Measurements from ENCODE around the gene DRGX. TPM values are rescaled to one million over a fixed set of nuclear protein-coding genes. Genes with fewer than 3 reads are reported as not detected.

Gene DRGX
- total RNA-seq, 4 donors from 2014 or later, result 1.2 TPM; not detected in 3

DNA sequence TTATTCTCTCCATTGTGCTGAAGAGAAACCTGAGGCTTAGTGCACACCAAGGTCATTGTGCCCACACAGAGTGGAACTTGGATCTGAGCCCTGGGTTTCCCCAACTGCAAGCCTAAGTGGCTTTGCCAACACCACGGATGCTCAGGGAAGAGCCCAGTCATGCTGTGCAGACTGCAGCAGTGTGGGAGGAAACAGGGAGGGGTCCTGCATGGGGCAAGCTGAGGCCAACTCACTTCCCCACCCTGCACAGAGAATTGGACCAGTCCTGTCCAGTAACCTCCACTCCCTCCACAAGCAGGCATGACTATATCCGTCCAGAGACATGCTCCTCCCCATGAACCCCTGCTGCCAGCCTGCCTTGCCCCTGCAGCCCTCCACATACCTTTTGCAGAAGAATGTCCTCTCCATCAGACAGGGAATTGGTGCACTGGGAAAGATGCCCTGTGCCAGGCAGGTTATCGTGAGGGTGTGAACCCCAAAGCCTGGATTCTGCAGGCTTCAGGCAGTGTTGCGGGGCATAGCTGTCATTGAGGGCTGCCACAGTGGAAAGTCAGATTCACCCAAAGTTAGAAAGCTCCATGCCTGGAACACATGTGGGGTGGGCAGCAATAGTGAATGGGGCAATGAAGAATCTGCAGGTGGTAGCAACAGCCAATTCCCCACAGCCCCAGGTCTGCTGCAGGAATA lies 44.9 kb downstream of the DRGX start:
- Histone ChIP-seq H3K4me1 (peaks cover 3% of the 10 kb centered on the region), H3K36me3 (no peaks in the 10 kb centered on the region), H3K27me3 (no peaks in the 10 kb centered on the region), H3K4me3 (no peak overlapping the region), H3K9me3 (peaks cover 7% of the 10 kb centered on the region), H3K27ac (no peak overlapping the region)
- TF ChIP-seq POLR2AphosphoS5 (IDR thresholded peaks at IDR 0.05) (no peak), EP300 (IDR thresholded peaks at IDR 0.05) (no peak), POLR2A (IDR thresholded peaks at IDR 0.05) (no peak)
- TF ChIP-seq, protein P1, sequence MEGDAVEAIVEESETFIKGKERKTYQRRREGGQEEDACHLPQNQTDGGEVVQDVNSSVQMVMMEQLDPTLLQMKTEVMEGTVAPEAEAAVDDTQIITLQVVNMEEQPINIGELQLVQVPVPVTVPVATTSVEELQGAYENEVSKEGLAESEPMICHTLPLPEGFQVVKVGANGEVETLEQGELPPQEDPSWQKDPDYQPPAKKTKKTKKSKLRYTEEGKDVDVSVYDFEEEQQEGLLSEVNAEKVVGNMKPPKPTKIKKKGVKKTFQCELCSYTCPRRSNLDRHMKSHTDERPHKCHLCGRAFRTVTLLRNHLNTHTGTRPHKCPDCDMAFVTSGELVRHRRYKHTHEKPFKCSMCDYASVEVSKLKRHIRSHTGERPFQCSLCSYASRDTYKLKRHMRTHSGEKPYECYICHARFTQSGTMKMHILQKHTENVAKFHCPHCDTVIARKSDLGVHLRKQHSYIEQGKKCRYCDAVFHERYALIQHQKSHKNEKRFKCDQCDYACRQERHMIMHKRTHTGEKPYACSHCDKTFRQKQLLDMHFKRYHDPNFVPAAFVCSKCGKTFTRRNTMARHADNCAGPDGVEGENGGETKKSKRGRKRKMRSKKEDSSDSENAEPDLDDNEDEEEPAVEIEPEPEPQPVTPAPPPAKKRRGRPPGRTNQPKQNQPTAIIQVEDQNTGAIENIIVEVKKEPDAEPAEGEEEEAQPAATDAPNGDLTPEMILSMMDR (IDR thresholded peaks at IDR 0.05), result no peak
- 70% methylated on average over 3 of the region's 4 CpGs for WGBS
- peak in 1 of 2 donors; percentile 43 for DNase-seq (ENCODE audit: low spot score in 2 of 2)

DNA sequence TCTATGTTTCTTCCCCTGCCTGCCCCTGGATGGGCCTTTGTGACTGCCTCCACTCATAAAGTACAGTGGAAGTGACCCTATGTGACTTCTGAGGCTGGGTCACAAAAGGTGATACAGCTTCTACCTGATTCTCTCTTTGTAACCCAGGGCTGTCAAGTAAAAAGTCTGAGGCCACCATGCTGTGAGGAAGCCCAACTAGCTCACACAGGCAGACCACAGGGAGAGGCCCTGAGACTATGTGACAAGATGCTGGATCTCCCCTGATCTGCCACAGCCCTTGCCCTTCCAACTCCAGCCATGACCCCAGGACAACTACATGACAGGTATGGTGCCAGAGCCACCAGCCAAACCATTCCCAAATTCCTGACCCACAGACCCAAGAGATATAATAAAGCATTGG lies 45.8 kb downstream of the DRGX start:
- DNase-seq (ENCODE audit: low spot score in 2 of 2), result no peak
- Histone ChIP-seq H3K36me3 (no peaks in the 10 kb centered on the region), H3K4me1 (peaks cover 3% of the 10 kb centered on the region), H3K27ac (no peak overlapping the region), H3K9me3 (peaks cover 7% of the 10 kb centered on the region), H3K27me3 (no peaks in the 10 kb centered on the region), H3K4me3 (no peak overlapping the region)
- TF ChIP-seq EP300 (IDR thresholded peaks at IDR 0.05) (no peak), POLR2AphosphoS5 (IDR thresholded peaks at IDR 0.05) (no peak), POLR2A (IDR thresholded peaks at IDR 0.05) (no peak)
- TF ChIP-seq, protein P1 (IDR thresholded peaks at IDR 0.05), result no peak

DNA sequence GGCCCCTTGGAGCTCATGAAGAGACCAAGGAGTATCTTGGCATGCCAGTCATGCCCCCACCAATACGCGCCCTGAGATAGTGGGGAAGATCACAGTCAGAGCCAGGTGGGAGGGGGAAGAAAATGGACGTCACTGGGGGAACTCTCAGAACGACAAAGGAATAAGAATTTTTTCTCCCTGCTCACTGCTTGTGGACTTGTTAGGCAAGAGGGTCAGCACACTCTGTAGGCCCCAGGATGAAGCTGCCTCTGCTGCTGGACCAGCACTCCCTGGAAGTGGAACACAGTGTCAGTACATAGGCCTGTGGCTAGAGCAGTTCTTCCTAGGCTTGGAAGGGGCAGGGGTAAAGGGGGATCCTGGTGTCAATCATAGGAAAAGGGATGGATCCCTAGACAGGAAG lies 46.5 kb downstream of the DRGX start:
- no peaks in the 10 kb centered on the region for H3K27me3 ChIP-seq
- DNase-seq (ENCODE audit: low spot score in 2 of 2), result no peak
- peaks cover 7% of the 10 kb centered on the region for H3K9me3 ChIP-seq
- H3K4me3 ChIP-seq, result no peak overlapping the region
- peaks cover 3% of the 10 kb centered on the region for H3K4me1 ChIP-seq
- no peak overlapping the region for H3K27ac ChIP-seq
- H3K36me3 ChIP-seq, result no peaks in the 10 kb centered on the region
- TF ChIP-seq, protein P1 (IDR thresholded peaks at IDR 0.05), result no peak
- TF ChIP-seq POLR2AphosphoS5 (IDR thresholded peaks at IDR 0.05), result no peak
- TF ChIP-seq POLR2A (IDR thresholded peaks at IDR 0.05), result no peak
- TF ChIP-seq EP300 (IDR thresholded peaks at IDR 0.05), result no peak
- WGBS, result 92% methylated on average over 4 of the region's 4 CpGs

DNA sequence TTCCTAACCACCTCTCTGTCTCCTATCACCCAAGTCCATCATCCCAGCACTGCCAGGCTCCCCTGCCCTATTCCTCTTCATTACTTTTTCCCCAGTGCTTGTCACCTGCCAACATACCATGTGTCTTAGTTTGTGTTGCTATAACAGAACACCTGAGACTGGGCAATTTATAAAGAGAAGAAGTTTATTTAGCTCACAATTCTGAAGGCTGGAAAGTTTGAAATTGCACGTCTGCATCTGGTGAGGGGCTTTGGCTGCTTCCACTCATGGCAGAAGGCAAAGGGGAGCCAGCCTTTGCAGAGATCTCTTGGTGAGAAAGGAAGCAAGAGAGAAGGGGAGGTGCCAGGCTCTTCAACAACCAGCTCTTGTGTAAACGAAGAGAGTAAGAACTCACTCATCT lies 47.3 kb downstream of the DRGX start:
- no peak for TF ChIP-seq POLR2A (IDR thresholded peaks at IDR 0.05)
- no peak for TF ChIP-seq POLR2AphosphoS5 (IDR thresholded peaks at IDR 0.05)
- TF ChIP-seq EP300 (IDR thresholded peaks at IDR 0.05), result no peak
- TF ChIP-seq, protein P1 (IDR thresholded peaks at IDR 0.05), result no peak
- Histone ChIP-seq H3K27me3 (no peaks in the 10 kb centered on the region), H3K4me3 (no peak overlapping the region), H3K4me1 (peaks cover 3% of the 10 kb centered on the region), H3K36me3 (no peaks in the 10 kb centered on the region), H3K9me3 (peaks cover 7% of the 10 kb centered on the region), H3K27ac (no peak overlapping the region)
- WGBS, result 80% methylated on average over 2 of the region's 2 CpGs
- DNase-seq (ENCODE audit: low spot score in 2 of 2), result no peak

DNA sequence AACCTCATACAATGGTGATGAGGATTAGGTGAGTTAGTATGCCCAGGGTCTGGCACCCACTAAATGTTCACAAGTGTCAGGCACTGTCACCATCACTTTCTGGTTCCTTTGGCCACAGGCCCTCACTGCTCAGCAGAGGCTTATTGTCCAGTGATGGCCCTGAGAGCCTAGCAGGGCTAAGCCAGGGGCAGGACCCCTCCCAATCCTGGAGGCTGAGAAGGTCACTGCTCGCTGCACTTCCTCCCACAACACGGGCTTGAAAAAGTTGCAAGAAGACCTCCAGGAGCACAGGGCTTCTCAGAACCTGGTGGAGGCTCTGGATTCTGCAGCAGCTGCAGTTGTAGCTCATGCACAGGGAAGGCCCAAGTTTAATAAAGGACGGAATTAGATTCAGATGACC lies 48.1 kb downstream of the DRGX start:
- no peak overlapping the region for H3K27ac ChIP-seq
- H3K4me1 ChIP-seq, result peaks cover 3% of the 10 kb centered on the region
- TF ChIP-seq, protein P1 (IDR thresholded peaks at IDR 0.05), result no peak
- TF ChIP-seq EP300 (IDR thresholded peaks at IDR 0.05) (no peak), POLR2A (IDR thresholded peaks at IDR 0.05) (no peak), POLR2AphosphoS5 (IDR thresholded peaks at IDR 0.05) (no peak)
- 83% methylated on average over 2 of the region's 3 CpGs for WGBS
- H3K9me3 ChIP-seq, result peaks cover 7% of the 10 kb centered on the region
- no peaks in the 10 kb centered on the region for H3K27me3 ChIP-seq
- no peak overlapping the region for H3K4me3 ChIP-seq
- H3K36me3 ChIP-seq, result no peaks in the 10 kb centered on the region
- no peak for DNase-seq (ENCODE audit: low spot score in 2 of 2)
